BE2C (cell line): ENCODE results near the gene FGFRL1.
A peak's percentile ranks its signal among the peaks of the same experiment; 100 is the strongest.

ENCODE experiments used
- DNase-seq: peaks from one replicate; pipeline ENCODE4 v3.0.0-alpha.2; 2020
- H3K27me3 ChIP-seq: fragments of 250-450 bp; sonication (Bioruptor Pico); 2 replicates; pipeline ENCODE4 v1.5.1; 2020; ENCODE audit warnings: mild to moderate bottlenecking
- H3K36me3 ChIP-seq: fragments of 250-450 bp; sonication (Bioruptor Pico); 2 replicates; pipeline ENCODE4 v1.5.1; 2020; ENCODE audit warnings: mild to moderate bottlenecking
- H3K4me1 ChIP-seq: fragments of 250-450 bp; sonication (Bioruptor Pico); 2 replicates; pipeline ENCODE4 v1.5.1; 2020
- H3K4me3 ChIP-seq: 2 replicates; pipeline ENCODE4 v1.5.1; 2011; ENCODE audit warnings: low read depth, low read length
- H3K9me3 ChIP-seq: fragments of 250-450 bp; sonication (Bioruptor Pico); 2 replicates; pipeline ENCODE4 v1.5.1; 2020
- CTCF ChIP-seq: IDR thresholded peaks from 2 replicates; pipeline ENCODE4 v1.5.1; 2012; ENCODE audit warnings: mild to moderate bottlenecking, low read depth, low read length

Gene FGFRL1

GRCh38 chr4:970046-970745 lies 41.2 kb upstream of the FGFRL1 start:
- no peak for DNase-seq

GRCh38 chr4:970854-971520 lies 40.4 kb upstream of the FGFRL1 start:
- H3K9me3 ChIP-seq: no peaks in the 10 kb centered on the region
- H3K27me3 ChIP-seq: peaks cover 64% of the 10 kb centered on the region
- no peak overlapping the region for H3K4me3 ChIP-seq
- no peak for DNase-seq
- H3K4me1 ChIP-seq: no peaks in the 10 kb centered on the region
- TF ChIP-seq CTCF: no peak
- H3K36me3 ChIP-seq: no peaks in the 10 kb centered on the region

More at GRCh38 chr4:970046-970745, 41.2 kb upstream of the FGFRL1 start:
- Histone ChIP-seq H3K27me3 (peaks cover 72% of the 10 kb centered on the region), H3K4me1 (no peaks in the 10 kb centered on the region), H3K4me3 (no peak overlapping the region), H3K9me3 (no peaks in the 10 kb centered on the region), H3K36me3 (no peaks in the 10 kb centered on the region)
- TF ChIP-seq CTCF: no peak

GRCh38 chr4:971666-972500 lies 39.5 kb upstream of the FGFRL1 start:
- no peaks in the 10 kb centered on the region for H3K4me1 ChIP-seq
- no peak overlapping the region for H3K4me3 ChIP-seq
- TF ChIP-seq CTCF: no peak
- no peaks in the 10 kb centered on the region for H3K9me3 ChIP-seq
- DNase-seq: no peak
- H3K36me3 ChIP-seq: no peaks in the 10 kb centered on the region
- H3K27me3 ChIP-seq: peaks cover 55% of the 10 kb centered on the region

- no peak for TF ChIP-seq CTCF
- H3K27me3 ChIP-seq: peaks cover 46% of the 10 kb centered on the region
Measured at GRCh38 chr4:972651-973424, 38.6 kb upstream of the FGFRL1 start.

GRCh38 chr4:973431-974397 lies 37.7 kb upstream of the FGFRL1 start, which contains the start of gene DGKQ:
Gene DGKQ, minus strand, starts transcription at chr4:973569. Its CDS starts 87 bp downstream, at chr4:973482.
- Histone ChIP-seq H3K27me3 (peaks cover 39% of the 10 kb centered on the region), H3K9me3 (no peaks in the 10 kb centered on the region), H3K36me3 (no peaks in the 10 kb centered on the region), H3K4me1 (no peaks in the 10 kb centered on the region), H3K4me3 (peak within 1 kb of the TSS; percentile 56)
- no peak for TF ChIP-seq CTCF
- DNase-seq: peak; percentile 89

More at GRCh38 chr4:972651-973424, 38.6 kb upstream of the FGFRL1 start:
- Histone ChIP-seq H3K9me3 (no peaks in the 10 kb centered on the region), H3K4me3 (peak overlapping the region; percentile 56), H3K36me3 (no peaks in the 10 kb centered on the region), H3K4me1 (no peaks in the 10 kb centered on the region)
- no peak for DNase-seq
